Astrocyte (in vitro differentiated cells and primary cell): ENCODE measurements around the gene ADAMTS8. TPM values are rescaled to one million over a fixed set of nuclear protein-coding genes. Genes with fewer than 3 reads are reported as not detected.

Experiments used
- DNase-seq: peaks from one replicate; pipeline ENCODE4 v3.0.0-alpha.2; 2010; ENCODE audit warnings: low read depth
- FAIRE-seq: peaks from 2 replicates; lab custom pipeline; 2011; peaks lifted over from hg19 to GRCh38; lab: Jason Lieb, UNC
- H2AFZ ChIP-seq: 2 replicates; pipeline ENCODE4 v1.6.0; 2012; ENCODE audit warnings: low read depth, low read length, inconsistent platforms
- H3K27ac ChIP-seq: 2 replicates; pipeline ENCODE4 v1.5.1; 2011; ENCODE audit warnings: low read depth, low read length, inconsistent platforms
- H3K27me3 ChIP-seq: 2 replicates; pipeline ENCODE4 v1.6.0; 2011; ENCODE audit warnings: low read length, inconsistent platforms; ENCODE audit not compliant: insufficient read depth
- H3K36me3 ChIP-seq: 2 replicates; pipeline ENCODE4 v1.5.1; 2011; ENCODE audit warnings: low read length, inconsistent platforms; ENCODE audit not compliant: insufficient read depth
- H3K4me1 ChIP-seq: 2 replicates; pipeline ENCODE4 v1.5.1; 2011; ENCODE audit warnings: low read length, inconsistent platforms; ENCODE audit not compliant: insufficient read depth
- H3K4me2 ChIP-seq: 2 replicates; pipeline ENCODE4 v1.6.0; 2012; ENCODE audit warnings: low read length, inconsistent platforms
- H3K4me3 ChIP-seq: 2 replicates; pipeline ENCODE4 v1.5.1; 2011; ENCODE audit warnings: low read depth, mild to moderate bottlenecking, low read length, inconsistent platforms; ENCODE audit not compliant: insufficient read depth
- H3K79me2 ChIP-seq: 2 replicates; pipeline ENCODE4 v1.6.0; 2012; ENCODE audit warnings: mild to moderate bottlenecking, low read length, inconsistent platforms; ENCODE audit not compliant: insufficient read depth
- H3K9ac ChIP-seq: 2 replicates; pipeline ENCODE4 v1.6.0; 2012; ENCODE audit warnings: mild to moderate bottlenecking, low read length, inconsistent platforms
- H3K9me3 ChIP-seq: 2 replicates; pipeline ENCODE4 v1.5.1; 2012; ENCODE audit warnings: low read depth, mild to moderate bottlenecking, low read length, inconsistent platforms; ENCODE audit not compliant: insufficient read depth
- H4K20me1 ChIP-seq: 2 replicates; pipeline ENCODE4 v1.6.0; 2012; ENCODE audit warnings: low read length, inconsistent platforms; ENCODE audit not compliant: insufficient read depth
- H3K27ac Mint-ChIP-seq: one replicate; pipeline ENCODE4 v1.8.0; 2021; ENCODE audit warnings: mild to moderate bottlenecking, mixed read lengths; ENCODE audit not compliant: unreplicated experiment
- H3K27me3 Mint-ChIP-seq: one replicate; pipeline ENCODE4 v1.8.0; 2021; ENCODE audit warnings: low read depth, mixed read lengths; ENCODE audit not compliant: unreplicated experiment
- H3K36me3 Mint-ChIP-seq: one replicate; pipeline ENCODE4 v1.8.0; 2021; ENCODE audit warnings: low read depth, mixed read lengths; ENCODE audit not compliant: unreplicated experiment
- H3K4me1 Mint-ChIP-seq: one replicate; pipeline ENCODE4 v1.8.0; 2021; ENCODE audit warnings: low read depth, mixed read lengths; ENCODE audit not compliant: unreplicated experiment
- H3K4me3 Mint-ChIP-seq: one replicate; pipeline ENCODE4 v1.8.0; 2021; ENCODE audit warnings: mild to moderate bottlenecking, moderate library complexity, mixed read lengths; ENCODE audit not compliant: unreplicated experiment
- H3K9me3 Mint-ChIP-seq: one replicate; pipeline ENCODE4 v1.8.0; 2021; ENCODE audit warnings: mild to moderate bottlenecking, mixed read lengths; ENCODE audit not compliant: unreplicated experiment
- CTCF ChIP-seq: IDR thresholded peaks from 2 replicates; pipeline ENCODE4 v1.5.1; 2011; ENCODE audit warnings: low read depth, mild to moderate bottlenecking, inconsistent platforms, low read length, moderate library complexity; ENCODE audit not compliant: insufficient read depth
- EZH2 ChIP-seq: IDR thresholded peaks from 2 replicates; pipeline ENCODE4 v1.6.1; 2012; ENCODE audit warnings: mild to moderate bottlenecking, low read length, inconsistent platforms; ENCODE audit not compliant: insufficient read depth
- total RNA-seq: library from RNA; stranded (reverse); gene quantifications from 2 replicates; pipeline ENCODE4 v1.2.1, GENCODE V29; 2021

Gene ADAMTS8
- total RNA-seq, 1 donor from 2014 or later: 0.20 TPM

DNA sequence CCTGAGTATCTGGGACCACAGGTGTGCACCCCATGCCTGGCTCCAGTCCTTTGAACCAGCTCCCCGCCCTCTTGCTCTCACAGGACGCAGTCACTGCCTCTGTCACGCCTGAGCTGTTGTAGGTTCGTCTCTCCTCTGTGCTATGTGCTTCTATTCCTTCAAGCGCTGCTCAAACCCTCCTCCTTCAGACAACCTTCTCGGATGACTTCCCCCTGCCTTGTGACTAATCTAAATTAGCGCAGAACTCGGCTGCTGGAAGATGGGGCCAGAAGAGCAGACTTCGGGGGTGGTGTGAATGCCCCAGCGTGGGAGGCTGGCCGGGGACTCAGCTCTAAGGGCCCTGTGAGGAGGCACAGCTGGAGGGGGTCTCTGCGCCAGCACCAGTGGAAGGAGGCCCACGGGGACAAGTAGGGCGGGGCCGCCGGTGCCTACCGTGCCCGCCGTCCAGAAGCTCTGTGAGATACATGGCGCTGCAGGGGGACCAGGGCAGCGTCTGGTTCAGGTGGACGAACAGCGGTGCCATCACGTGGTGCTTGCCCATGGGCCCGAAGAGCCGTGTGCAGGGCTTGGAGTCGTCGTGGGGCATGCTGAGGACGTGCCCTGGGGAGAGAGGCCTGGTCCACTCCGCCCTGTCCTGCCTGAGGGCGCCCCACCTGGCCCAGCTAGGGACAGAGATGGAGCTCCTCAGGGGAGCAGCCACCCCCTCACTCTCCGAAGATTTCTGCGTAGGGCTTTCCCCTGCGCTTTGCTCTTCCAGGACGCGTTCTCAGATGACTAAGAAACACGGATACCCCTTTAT lies 12.5 kb downstream of the ADAMTS8 start:
- no peak overlapping the region for H3K4me3 Mint-ChIP-seq
- H3K27ac ChIP-seq: no peak overlapping the region
- H3K4me3 ChIP-seq: no peak overlapping the region
- H3K4me1 ChIP-seq: peaks cover 12% of the 10 kb centered on the region
- H3K36me3 Mint-ChIP-seq: peaks cover 3% of the 10 kb centered on the region
- H3K36me3 ChIP-seq: no peaks in the 10 kb centered on the region
- H3K79me2 ChIP-seq: no peaks in the 10 kb centered on the region
- no peaks in the 10 kb centered on the region for H3K9me3 ChIP-seq
- peaks cover 41% of the 10 kb centered on the region for H3K27me3 Mint-ChIP-seq
- H3K4me2 ChIP-seq: no peak overlapping the region
- no peak overlapping the region for H3K9ac ChIP-seq
- H3K27me3 ChIP-seq: peaks cover 13% of the 10 kb centered on the region
- TF ChIP-seq CTCF (no peak), EZH2 (no peak)
- peaks cover 7% of the 10 kb centered on the region for H3K9me3 Mint-ChIP-seq
- H4K20me1 ChIP-seq: no peaks in the 10 kb centered on the region
- no peak overlapping the region for H2AFZ ChIP-seq
- no peak overlapping the region for H3K27ac Mint-ChIP-seq
- FAIRE-seq (no peak), DNase-seq (no peak)
- H3K4me1 Mint-ChIP-seq: peaks cover 9% of the 10 kb centered on the region

- Mint-ChIP-seq H3K27me3 (peaks cover 41% of the 10 kb centered on the region), H3K4me3 (no peak overlapping the region), H3K4me1 (peaks cover 9% of the 10 kb centered on the region), H3K27ac (no peak overlapping the region), H3K9me3 (peaks cover 4% of the 10 kb centered on the region), H3K36me3 (no peaks in the 10 kb centered on the region)
- H3K27ac ChIP-seq: no peak overlapping the region
- no peak overlapping the region for H3K4me3 ChIP-seq
- no peaks in the 10 kb centered on the region for H3K9me3 ChIP-seq
- DNase-seq (no peak), FAIRE-seq (no peak)
- H3K4me2 ChIP-seq: no peak overlapping the region
- no peak for TF ChIP-seq EZH2
- H4K20me1 ChIP-seq: no peaks in the 10 kb centered on the region
- no peaks in the 10 kb centered on the region for H3K36me3 ChIP-seq
- H3K79me2 ChIP-seq: no peaks in the 10 kb centered on the region
- peaks cover 11% of the 10 kb centered on the region for H3K27me3 ChIP-seq
- H2AFZ ChIP-seq: no peak overlapping the region
- peaks cover 12% of the 10 kb centered on the region for H3K4me1 ChIP-seq
- no peak overlapping the region for H3K9ac ChIP-seq
Observed at GRCh38 chr11:130414107-130415080, 14.0 kb downstream of the ADAMTS8 start.

DNA sequence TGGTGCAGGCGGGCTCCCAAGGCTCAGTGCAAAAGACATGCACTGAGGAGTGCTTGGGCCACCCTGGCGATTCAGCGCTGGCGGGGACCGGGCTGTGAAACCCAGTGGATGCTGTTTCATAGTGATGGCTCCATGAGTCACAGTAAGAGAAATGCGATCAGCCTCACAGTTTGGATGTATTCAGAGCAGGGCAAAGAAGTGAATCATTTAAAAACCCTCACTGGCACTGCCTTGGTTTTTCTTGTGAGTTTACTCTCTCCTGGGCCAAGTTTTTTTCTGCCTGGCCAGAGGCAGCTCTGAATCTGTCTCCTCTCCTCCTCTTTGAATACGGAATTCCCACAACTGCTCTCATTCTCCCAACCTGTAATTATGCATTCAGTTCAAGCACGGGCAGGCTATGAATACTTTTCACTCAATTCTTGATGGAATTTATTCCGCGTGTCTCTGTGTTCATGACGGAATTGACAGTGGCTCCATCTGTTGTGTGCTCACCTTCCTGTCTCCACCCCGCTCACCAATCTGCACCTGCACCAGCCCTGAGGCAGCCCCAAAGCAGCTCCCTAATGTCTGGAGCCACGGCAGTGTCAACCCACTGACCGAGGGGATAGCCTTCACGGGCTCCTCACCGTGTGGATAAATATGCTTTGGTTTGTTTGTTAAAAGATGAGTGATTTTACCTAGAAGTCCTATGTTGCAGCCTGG lies 14.9 kb downstream of the ADAMTS8 start:
- Histone ChIP-seq H3K27me3 (peaks cover 11% of the 10 kb centered on the region), H3K79me2 (no peaks in the 10 kb centered on the region), H3K9ac (no peak overlapping the region), H2AFZ (no peak overlapping the region), H3K27ac (no peak overlapping the region), H3K4me2 (peak overlapping the region; percentile 57), H3K9me3 (no peaks in the 10 kb centered on the region), H3K4me3 (no peak overlapping the region), H3K36me3 (no peaks in the 10 kb centered on the region), H4K20me1 (no peaks in the 10 kb centered on the region), H3K4me1 (peaks cover 12% of the 10 kb centered on the region)
- no peak for TF ChIP-seq CTCF
- TF ChIP-seq EZH2: no peak
- DNase-seq (peak; percentile 90), FAIRE-seq (peak; percentile 98)
- Mint-ChIP-seq H3K9me3 (peaks cover 7% of the 10 kb centered on the region), H3K4me3 (no peak overlapping the region), H3K36me3 (no peaks in the 10 kb centered on the region), H3K4me1 (peaks cover 9% of the 10 kb centered on the region), H3K27me3 (peaks cover 39% of the 10 kb centered on the region), H3K27ac (peak overlapping the region; percentile 8)
